ENCODE measurements around the gene CCNK.

GRCh38 chr14:99441157-99441870 lies 39.9 kb upstream of the CCNK start:
- TF ChIP-seq CTCF (IDR thresholded peaks at IDR 0.05) (no peak), POLR2A (IDR thresholded peaks at IDR 0.05) (no peak), POLR2AphosphoS5 (IDR thresholded peaks at IDR 0.05) (no peak)
